ENCODE measurements around the gene MEGF11.

GRCh38 chr15:66049353-66049752 lies 204.2 kb downstream of the MEGF11 start:
- no peak for TF ChIP-seq CTCF (IDR thresholded peaks at IDR 0.05; ENCODE audit: low read depth, low read length)
- no peak for TF ChIP-seq EZH2phosphoT487 (IDR thresholded peaks at IDR 0.05; ENCODE audit: low read depth)

Measured in OCI-LY3 (cell line).